CD14-positive monocyte (primary cell): ENCODE results near the gene EIPR1. TPM values are rescaled to one million over a fixed set of nuclear protein-coding genes. Genes with fewer than 3 reads are reported as not detected.

Experiments used
- DNase-seq, 3 donors: peaks; one replicate each; pipeline ENCODE4 v3.0.0-alpha.2; 2011 to 2022
- H2AFZ ChIP-seq: 2 replicates; pipeline ENCODE4 v1.6.0; 2012; ENCODE audit warnings: mild to moderate bottlenecking, low read depth, low read length, inconsistent platforms; ENCODE audit not compliant: insufficient read depth, poor library complexity, severe bottlenecking
- H3K27ac ChIP-seq, 2 donors: 1 replicate in 1 of 2; 2 replicates in 1 of 2; pipeline ENCODE4 v1.5.1; 2012 to 2013; ENCODE audit warnings: low read length in 2 of 2, control low read depth in 1 of 2, inconsistent platforms in 1 of 2, low read depth in 1 of 2, mild to moderate bottlenecking in 1 of 2
- H3K27me3 ChIP-seq, 2 donors: one replicate each; pipeline versions ENCODE4 v1.6.0 to v1.6.1; 2011 to 2013; ENCODE audit warnings: low read length in 2 of 2; ENCODE audit not compliant: control insufficient read depth in 2 of 2, insufficient read depth in 2 of 2
- H3K36me3 ChIP-seq, 2 donors: replicated peaks in 1 of 2; 1 replicate in 1 of 2; 2 replicates in 1 of 2; pipeline versions ENCODE4 v1.5.1 to v1.6.1; 2012 to 2013; ENCODE audit warnings: low read length in 2 of 2, control low read depth in 1 of 2, inconsistent platforms in 1 of 2, mild to moderate bottlenecking in 1 of 2; ENCODE audit not compliant: insufficient read depth in 2 of 2, control insufficient read depth in 1 of 2
- H3K4me1 ChIP-seq, 2 donors: 1 replicate in 1 of 2; 2 replicates in 1 of 2; pipeline versions ENCODE4 v1.5.1 to v1.6.1; 2012 to 2013; ENCODE audit warnings: low read length in 2 of 2, control low read depth in 1 of 2, inconsistent platforms in 1 of 2, mild to moderate bottlenecking in 1 of 2, moderate library complexity in 1 of 2; ENCODE audit not compliant: insufficient read depth in 2 of 2, control insufficient read depth in 1 of 2
- H3K4me2 ChIP-seq: replicated peaks from 2 replicates; pipeline ENCODE3; 2012; ENCODE audit warnings: low read length, moderate library complexity, mild to moderate bottlenecking; ENCODE audit not compliant: poor library complexity, severe bottlenecking; ENCODE audit errors: extremely low read depth
- H3K4me3 ChIP-seq, 3 experiments: fragments of 200-600 bp in 1 of 3; sonication (generic) in 1 of 3; replicated peaks in 1 of 3; 1 replicate in 2 of 3; 2 replicates in 1 of 3; pipeline ENCODE4 v1.5.1; 2011 to 2013; ENCODE audit warnings: low read length in 3 of 3, mild to moderate bottlenecking in 3 of 3, control low read depth in 2 of 3, low read depth in 2 of 3, inconsistent platforms in 1 of 3, moderate library complexity in 1 of 3
- H3K79me2 ChIP-seq: 2 replicates; pipeline ENCODE4 v1.6.0; 2012; ENCODE audit warnings: mild to moderate bottlenecking, control low read depth, inconsistent platforms, low read length, moderate library complexity; ENCODE audit not compliant: insufficient read depth
- H3K9ac ChIP-seq: 2 replicates; pipeline ENCODE4 v1.6.0; 2017; ENCODE audit warnings: low read length, mild to moderate bottlenecking; ENCODE audit not compliant: insufficient read depth, poor library complexity, severe bottlenecking
- H3K9me3 ChIP-seq, 2 donors: replicated peaks in 1 of 2; 1 replicate in 1 of 2; 2 replicates in 1 of 2; pipeline versions ENCODE4 v1.5.1 to v1.6.1; 2012 to 2013; ENCODE audit warnings: low read length in 2 of 2, control low read depth in 1 of 2; ENCODE audit not compliant: control insufficient read depth in 1 of 2, insufficient read depth in 1 of 2
- H4K20me1 ChIP-seq: 2 replicates; pipeline ENCODE4 v1.6.0; 2012; ENCODE audit warnings: mild to moderate bottlenecking, low read length, control low read depth, moderate library complexity; ENCODE audit not compliant: insufficient read depth
- H3K27ac Mint-ChIP-seq, 7 donors: one replicate each; pipeline ENCODE4 v1.8.0; 2020; ENCODE audit warnings: mild to moderate bottlenecking in 7 of 7, mixed read lengths in 7 of 7, moderate library complexity in 6 of 7, inconsistent platforms in 2 of 7
- H3K27me3 Mint-ChIP-seq, 3 donors: one replicate each; pipeline ENCODE4 v1.8.0; 2021 to 2022; ENCODE audit warnings: low read depth in 3 of 3, mild to moderate bottlenecking in 3 of 3, mixed read lengths in 3 of 3, moderate library complexity in 3 of 3, inconsistent platforms in 1 of 3
- H3K36me3 Mint-ChIP-seq, 2 donors: one replicate each; pipeline ENCODE4 v1.8.0; 2020; ENCODE audit warnings: mixed read lengths in 2 of 2, inconsistent platforms in 1 of 2, mild to moderate bottlenecking in 1 of 2
- H3K4me1 Mint-ChIP-seq: one replicate; pipeline ENCODE4 v1.8.0; 2020; ENCODE audit warnings: mild to moderate bottlenecking, mixed read lengths
- H3K4me3 Mint-ChIP-seq, 2 donors: one replicate each; pipeline ENCODE4 v1.8.0; 2020; ENCODE audit warnings: mild to moderate bottlenecking in 2 of 2, mixed read lengths in 2 of 2, moderate library complexity in 1 of 2
- H3K9me3 Mint-ChIP-seq, 7 donors: one replicate each; pipeline ENCODE4 v1.8.0; 2020 to 2022; ENCODE audit warnings: mixed read lengths in 7 of 7, mild to moderate bottlenecking in 6 of 7, moderate library complexity in 6 of 7, inconsistent platforms in 2 of 7
- WGBS: methylation state at CpG from one replicate; pipeline ENCODE4 v1.1.5; 2013; ENCODE audit warnings: missing lambda C conversion rate; ENCODE audit not compliant: insufficient coverage; 5-methylcytosine and 5-hydroxymethylcytosine counted together
- intact Hi-C, 2 donors: fragments of 100-400 bp; cut with micrococcal nuclease; formaldehyde crosslinking; loops; one replicate each; pipeline versions ENCODE4 v1.15.0 to v1.15.1; 2023
- polyA plus RNA-seq, 3 donors: library from polyadenylated mRNA; depleted of rRNA in 1 of 3; unstranded in 2 of 3; stranded (reverse) in 1 of 3; fragments of 300-500 nt in 2 of 3; fragments of >200 nt in 1 of 3; fragmentation: Illumina TruSeq in 2 of 3; gene quantifications; 1 replicate in 2 of 3; 2 replicates in 1 of 3; pipeline ENCODE4 v1.2.3, GENCODE V29; 2012 to 2021
- TF ChIP-seq, protein P1 (sequence below): fragments of 200-600 bp; IDR thresholded peaks from one replicate; pipeline ENCODE4 v1.8.0; 2022; ENCODE audit warnings: antibody characterized with exemption, mild to moderate bottlenecking

Gene EIPR1
- polyA plus RNA-seq, 3 donors: 19.0 to 22.4 (median 20.8) TPM

DNA sequence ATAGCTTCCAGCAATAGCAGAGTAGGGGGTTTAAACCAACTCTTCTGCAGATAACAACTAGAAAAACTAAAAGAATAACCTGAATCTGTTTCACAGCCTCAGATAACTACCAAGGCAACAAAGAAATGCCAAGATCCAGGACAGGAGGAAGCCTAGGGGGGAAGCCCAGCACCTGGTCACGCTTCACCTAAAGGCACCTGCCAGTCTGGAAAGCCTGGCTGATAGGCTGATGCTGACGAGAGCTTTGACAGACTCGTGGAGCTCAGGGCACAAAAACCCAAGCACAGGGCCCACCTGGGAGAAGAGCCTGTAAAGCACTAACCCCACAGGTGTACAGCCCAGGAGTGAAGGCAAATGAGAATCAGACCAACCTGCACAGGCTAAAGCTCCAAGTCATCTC lies 22.6 kb downstream of the EIPR1 start:
- H4K20me1 ChIP-seq: no peaks in the 10 kb centered on the region
- no peak overlapping the region for H3K9ac ChIP-seq
- peaks cover 16% of the 10 kb centered on the region for H3K4me1 Mint-ChIP-seq
- no peak overlapping the region for H3K4me3 Mint-ChIP-seq
- peaks cover 15% of the 10 kb centered on the region in 2 donors for H3K4me1 ChIP-seq
- no peak overlapping the region for H3K4me3 ChIP-seq
- no peaks in the 10 kb centered on the region for H3K27me3 ChIP-seq
- peaks cover 30 to 54% of the 10 kb centered on the region in 2 donors for H3K36me3 Mint-ChIP-seq
- no peaks in the 10 kb centered on the region for H3K27me3 Mint-ChIP-seq
- H3K9me3 Mint-ChIP-seq: peaks cover 10 to 24% (median 21%) of the 10 kb centered on the region in 7 donors
- H2AFZ ChIP-seq: no peak overlapping the region
- peaks cover 11 to 17% of the 10 kb centered on the region in 2 donors for H3K9me3 ChIP-seq
- no peak overlapping the region for H3K4me2 ChIP-seq
- H3K27ac ChIP-seq: no peak overlapping the region
- H3K27ac Mint-ChIP-seq: no peak overlapping the region
- H3K79me2 ChIP-seq: peaks cover 25% of the 10 kb centered on the region
- intact Hi-C loops: no loop called here
- TF ChIP-seq, protein P1, sequence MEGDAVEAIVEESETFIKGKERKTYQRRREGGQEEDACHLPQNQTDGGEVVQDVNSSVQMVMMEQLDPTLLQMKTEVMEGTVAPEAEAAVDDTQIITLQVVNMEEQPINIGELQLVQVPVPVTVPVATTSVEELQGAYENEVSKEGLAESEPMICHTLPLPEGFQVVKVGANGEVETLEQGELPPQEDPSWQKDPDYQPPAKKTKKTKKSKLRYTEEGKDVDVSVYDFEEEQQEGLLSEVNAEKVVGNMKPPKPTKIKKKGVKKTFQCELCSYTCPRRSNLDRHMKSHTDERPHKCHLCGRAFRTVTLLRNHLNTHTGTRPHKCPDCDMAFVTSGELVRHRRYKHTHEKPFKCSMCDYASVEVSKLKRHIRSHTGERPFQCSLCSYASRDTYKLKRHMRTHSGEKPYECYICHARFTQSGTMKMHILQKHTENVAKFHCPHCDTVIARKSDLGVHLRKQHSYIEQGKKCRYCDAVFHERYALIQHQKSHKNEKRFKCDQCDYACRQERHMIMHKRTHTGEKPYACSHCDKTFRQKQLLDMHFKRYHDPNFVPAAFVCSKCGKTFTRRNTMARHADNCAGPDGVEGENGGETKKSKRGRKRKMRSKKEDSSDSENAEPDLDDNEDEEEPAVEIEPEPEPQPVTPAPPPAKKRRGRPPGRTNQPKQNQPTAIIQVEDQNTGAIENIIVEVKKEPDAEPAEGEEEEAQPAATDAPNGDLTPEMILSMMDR: no peak
- WGBS: 100% methylated on average over 3 of the region's 3 CpGs
- peaks cover 18 to 43% of the 10 kb centered on the region in 2 donors for H3K36me3 ChIP-seq
- DNase-seq: no peak

DNA sequence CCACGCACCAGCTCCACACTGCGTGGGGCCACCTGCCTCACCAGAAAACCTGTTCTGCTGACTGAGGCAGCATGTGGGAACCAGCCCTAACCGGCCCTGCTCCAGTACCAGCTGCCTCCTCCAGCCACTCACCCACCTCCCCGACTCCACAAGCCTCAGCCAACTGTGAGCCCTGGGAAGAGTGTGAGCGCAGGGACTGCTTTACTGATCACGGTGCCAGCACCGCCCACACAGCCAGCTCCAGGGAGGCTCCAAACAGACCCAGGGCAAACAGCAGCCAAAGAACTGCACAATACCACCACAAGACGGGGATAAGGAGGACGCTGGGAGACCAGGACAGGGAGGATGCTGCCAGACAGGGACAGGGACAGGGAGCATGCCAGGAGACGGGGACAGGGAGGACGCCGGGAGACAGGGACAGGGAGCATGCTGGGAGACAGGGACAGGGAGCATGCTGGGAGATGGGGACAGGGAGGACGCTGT lies 28.4 kb downstream of the EIPR1 start:
- H3K27ac Mint-ChIP-seq: peak overlapping the region in 1 of 7 donors; percentile 55
- H3K9ac ChIP-seq: no peak overlapping the region

More for the DNA sequence above, 28.4 kb downstream of the EIPR1 start:
- H3K9me3 Mint-ChIP-seq: peaks cover 19 to 42% (median 35%) of the 10 kb centered on the region in 7 donors
- Histone ChIP-seq H3K4me1 (no peaks in the 10 kb centered on the region), H3K36me3 (peaks cover 23 to 77% of the 10 kb centered on the region in 2 donors), H2AFZ (no peak overlapping the region), H3K27ac (no peak overlapping the region), H4K20me1 (no peaks in the 10 kb centered on the region), H3K27me3 (no peaks in the 10 kb centered on the region), H3K79me2 (no peaks in the 10 kb centered on the region), H3K9me3 (peaks cover 22 to 40% of the 10 kb centered on the region in 2 donors), H3K4me3 (no peak overlapping the region), H3K4me2 (no peak overlapping the region)
- intact Hi-C loops: no loop called here
- 98% methylated on average over 13 of the region's 13 CpGs for WGBS
- peaks cover 0 to 2% (median 0%) of the 10 kb centered on the region in 3 donors for H3K27me3 Mint-ChIP-seq
- DNase-seq: no peak
- TF ChIP-seq, protein P1: no peak
- H3K36me3 Mint-ChIP-seq: peaks cover 58 to 80% of the 10 kb centered on the region in 2 donors
- no peaks in the 10 kb centered on the region for H3K4me1 Mint-ChIP-seq
- H3K4me3 Mint-ChIP-seq: no peak overlapping the region
